IPS-NIHi11 (cell line): ENCODE data around the gene GLDN.
"Not testable (repeated sequence)": the region's sequence is repeated elsewhere in the genome, so short reads cannot be mapped to it uniquely, and the experiment has no call there.

Experiments
- DNase-seq: peaks from one replicate; pipeline ENCODE4 v3.0.0; 2012; ENCODE audit warnings: mixed read lengths, low spot score

The GLDN gene

DNA sequence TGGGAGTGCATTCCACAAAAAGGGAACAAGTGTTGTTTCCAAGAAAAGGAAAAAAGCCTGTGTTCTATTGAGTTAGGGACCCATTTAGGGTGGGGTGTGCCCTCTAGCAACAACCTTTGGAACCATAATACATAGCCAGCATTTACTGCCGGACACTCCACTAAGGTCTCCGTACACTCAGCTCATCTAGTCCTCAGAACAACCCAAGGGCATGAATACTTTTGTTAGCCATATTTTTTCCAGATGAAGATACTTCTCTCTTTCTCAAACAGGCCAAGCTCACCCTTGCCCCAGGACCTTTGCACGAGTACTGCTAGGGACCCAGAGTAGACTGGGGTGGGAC lies 46.2 kb downstream of the GLDN start:
- DNase-seq, result no peak

DNA sequence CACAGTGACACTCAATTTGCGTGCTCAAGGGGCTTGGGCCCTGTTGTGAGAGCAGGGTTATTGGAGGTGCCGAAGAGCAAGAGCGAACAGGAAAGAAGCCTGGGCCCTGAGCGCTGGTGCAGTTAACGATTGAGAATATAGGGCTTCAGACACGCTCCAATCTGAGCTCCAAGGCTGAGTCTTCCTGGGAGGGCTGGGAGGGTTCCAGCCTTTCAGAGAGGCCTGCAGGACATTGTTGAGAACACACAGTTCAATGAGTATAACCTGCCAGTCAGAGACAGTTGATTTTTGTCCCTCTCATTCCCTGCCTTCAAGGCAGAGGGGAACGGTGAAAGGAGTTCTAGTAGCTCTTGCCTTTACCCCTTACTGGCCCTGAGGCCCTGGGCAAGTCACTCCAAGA lies 47.3 kb downstream of the GLDN start:
- DNase-seq, result no peak

DNA sequence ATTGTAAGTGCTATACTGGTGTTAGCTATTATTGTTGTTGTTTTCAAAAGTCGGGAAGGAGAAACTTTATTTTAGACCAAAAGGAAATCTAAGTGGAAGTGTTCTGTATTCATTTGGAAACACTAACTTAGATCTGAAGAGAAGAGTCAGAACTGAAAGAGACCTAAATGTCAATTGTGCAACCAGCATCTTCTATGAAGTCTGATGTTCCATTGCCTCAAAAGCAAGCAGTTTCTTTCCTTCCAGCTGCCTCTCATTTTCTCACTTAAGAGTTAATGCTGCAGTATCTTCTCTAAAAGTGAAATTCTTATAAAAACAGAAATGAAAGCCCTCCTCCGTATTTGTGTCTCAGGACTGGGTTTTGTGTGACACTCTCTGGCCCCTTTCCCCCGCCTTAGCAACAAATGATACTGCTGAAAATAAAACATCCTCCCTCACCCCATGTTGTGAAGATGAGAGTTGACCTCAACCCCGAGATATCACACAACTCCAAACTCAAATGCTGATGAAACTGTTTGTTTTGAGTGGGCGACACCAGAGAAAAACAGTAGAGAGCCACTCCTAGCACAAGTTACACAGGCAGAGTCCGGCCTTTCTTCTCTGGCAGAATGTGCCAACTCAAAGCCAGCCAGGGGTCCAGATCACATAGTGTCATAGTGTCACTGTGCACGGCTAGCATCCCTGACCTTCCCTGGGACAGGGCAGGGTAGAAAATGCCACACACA lies 48.9 kb downstream of the GLDN start:
- no peak for DNase-seq

DNA sequence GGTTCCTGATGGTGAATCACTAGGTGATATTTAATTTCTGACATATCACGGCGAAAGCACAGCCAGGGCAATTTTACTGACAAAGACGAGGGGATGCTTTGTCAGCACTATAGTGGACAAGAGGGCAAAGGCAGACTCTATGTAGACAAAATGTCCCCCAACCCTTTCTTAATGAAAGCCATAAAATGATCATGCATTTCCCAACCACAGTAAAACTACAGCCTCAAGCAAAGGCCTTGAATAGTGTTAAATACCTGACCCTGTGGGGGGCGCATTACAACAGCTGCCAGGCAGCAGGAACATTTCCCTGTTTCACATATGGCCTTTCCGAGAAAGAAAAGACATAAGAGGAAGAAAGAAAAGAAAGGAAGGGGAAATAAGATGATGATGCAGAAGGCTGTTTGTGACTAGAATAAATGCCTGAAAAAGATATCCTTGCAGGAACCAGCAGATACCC lies 49.5 kb downstream of the GLDN start:
- DNase-seq, result peak; percentile 61

DNA sequence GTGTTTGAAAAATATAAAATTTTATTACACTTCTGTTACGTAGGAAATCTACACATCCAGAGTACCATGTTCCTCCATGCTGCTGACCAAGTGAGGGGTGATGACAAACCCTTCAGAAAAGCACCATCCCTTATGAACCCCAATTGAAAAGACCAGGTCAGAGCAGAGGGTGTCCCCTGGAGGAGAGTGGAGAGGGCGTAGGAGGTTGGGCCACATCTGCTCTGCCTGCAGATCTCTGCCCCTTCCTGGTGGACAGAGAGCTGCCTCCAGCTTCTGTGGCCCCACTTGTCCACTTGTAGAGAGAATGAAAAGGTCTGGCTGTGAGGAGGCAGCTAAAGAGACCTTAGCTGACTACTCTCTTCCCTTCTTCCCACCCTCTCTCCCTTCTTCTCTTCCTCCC lies 55.5 kb downstream of the GLDN start:
- no peak for DNase-seq

DNA sequence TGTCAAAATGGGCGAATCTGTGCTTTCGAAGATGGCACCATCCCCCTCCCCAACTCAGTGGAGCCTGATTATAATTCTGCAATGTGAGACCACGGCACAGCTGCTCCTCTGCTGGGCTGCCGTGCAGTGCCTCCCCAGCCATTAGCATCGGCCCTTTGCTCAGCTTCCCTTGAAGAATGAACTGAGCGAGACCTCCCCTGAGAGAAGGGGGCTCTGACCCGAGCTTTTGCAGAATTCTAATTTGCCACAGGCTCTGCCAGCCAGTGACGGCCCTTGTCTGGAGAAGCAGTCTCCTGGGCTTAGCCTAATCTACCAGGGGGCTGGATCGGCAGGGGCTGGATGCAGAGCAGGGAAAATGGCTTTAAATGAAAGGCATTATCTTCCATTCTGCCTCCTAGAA lies 57.2 kb downstream of the GLDN start:
- DNase-seq, result no peak

DNA sequence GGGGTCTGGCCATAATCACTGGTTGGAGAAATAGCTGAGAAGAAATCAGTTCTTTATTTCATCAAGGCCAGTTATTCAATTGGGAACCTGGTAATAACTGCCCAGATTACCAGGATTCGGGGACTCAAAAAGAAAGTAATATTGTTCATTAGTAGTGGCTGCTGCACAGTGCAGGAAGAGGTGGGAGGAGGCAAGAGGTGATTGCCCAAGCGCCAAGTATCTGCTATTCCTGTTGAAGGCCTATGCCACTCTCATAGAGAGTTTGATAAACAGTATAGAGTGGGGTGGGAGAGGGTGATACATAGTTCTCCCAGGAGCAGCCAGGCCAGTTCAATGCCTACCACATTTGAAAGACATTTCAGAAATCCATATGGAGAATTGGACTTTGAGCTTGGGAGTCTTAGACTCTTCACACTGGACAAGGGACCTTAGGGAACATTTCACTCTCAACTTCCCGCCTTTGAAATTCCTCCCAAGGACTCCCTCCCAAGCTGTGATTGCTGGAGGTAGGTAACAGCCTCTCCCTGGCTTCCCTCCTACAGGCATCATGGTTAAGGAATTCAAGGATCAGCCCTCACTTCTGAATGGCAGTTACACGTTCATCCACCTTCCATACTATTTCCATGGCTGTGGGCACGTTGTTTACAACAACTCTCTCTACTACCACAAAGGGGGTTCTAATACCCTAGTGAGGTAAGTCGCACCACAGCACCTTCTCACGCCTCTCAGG lies 59.8 kb downstream of the GLDN start:
- no peak for DNase-seq

DNA sequence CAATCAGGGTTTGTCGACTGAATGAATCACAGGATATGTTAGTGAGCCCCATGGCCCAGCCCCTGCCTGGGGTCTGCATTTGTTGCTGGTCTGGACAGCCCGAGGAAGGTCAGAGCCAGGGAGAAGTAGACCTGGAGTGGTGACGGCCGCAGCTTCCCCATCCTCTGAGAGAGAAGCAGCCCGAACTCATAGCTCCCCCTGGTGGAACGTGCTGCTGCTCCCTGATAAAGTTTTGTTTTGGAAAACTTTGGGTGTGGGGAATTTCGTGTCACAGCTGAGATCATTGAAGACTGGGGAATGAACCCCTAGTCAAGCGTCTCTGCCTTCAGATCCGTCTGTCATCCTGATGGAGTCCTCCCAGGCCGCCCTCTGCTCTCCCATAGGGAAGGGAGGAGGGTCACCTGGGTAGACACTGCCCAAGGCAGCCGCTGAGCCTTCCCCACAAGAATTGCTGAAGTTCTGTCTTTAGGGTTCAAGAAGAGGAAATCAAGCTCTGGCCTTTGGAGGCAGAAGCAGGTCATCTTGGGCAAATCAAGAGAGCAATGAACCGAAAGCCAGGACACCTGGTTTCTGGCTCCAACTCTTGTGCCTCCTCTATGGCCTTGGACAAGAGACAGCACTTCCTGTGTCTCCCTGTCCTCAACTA lies 60.5 kb downstream of the GLDN start:
- peak; percentile 80 for DNase-seq

DNA sequence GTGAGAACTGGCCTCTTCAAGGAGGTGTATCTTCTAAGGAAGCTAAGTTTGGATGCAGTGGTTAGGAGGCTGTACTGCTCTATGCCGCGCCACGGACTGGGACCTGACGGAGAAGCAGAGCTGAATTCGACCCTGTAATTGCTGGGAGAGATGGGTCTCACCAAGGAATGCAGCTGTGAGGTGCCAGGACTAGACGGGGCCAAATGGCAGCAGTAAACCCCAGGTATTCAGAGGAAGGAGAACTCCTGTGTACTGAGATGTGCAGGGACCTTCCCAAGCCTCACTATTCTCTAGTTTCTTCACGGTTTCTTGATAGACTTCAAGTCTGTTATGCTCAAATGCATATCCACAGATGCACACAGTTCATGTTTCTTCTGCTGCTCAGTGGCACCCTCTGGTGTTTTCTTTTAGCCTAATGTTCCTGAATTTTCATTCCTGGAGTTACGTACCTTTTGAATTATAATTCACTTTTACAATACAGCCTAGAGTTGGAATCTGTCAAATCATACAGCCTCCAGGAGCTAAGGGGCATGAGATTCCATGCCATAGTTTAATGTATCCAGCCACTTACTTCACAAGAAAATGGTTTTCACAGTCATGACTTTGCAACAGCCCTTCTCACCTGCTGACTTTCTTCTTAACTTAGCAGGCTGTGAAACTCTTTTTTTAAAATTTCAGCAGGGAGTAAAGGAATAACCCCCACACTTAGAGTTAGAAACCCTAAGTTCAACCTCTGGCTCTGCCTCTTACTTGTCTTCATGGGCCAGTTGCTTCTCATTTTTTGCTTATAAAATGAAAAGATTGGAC lies 61.8 kb downstream of the GLDN start:
- DNase-seq, result peak; percentile 35

DNA sequence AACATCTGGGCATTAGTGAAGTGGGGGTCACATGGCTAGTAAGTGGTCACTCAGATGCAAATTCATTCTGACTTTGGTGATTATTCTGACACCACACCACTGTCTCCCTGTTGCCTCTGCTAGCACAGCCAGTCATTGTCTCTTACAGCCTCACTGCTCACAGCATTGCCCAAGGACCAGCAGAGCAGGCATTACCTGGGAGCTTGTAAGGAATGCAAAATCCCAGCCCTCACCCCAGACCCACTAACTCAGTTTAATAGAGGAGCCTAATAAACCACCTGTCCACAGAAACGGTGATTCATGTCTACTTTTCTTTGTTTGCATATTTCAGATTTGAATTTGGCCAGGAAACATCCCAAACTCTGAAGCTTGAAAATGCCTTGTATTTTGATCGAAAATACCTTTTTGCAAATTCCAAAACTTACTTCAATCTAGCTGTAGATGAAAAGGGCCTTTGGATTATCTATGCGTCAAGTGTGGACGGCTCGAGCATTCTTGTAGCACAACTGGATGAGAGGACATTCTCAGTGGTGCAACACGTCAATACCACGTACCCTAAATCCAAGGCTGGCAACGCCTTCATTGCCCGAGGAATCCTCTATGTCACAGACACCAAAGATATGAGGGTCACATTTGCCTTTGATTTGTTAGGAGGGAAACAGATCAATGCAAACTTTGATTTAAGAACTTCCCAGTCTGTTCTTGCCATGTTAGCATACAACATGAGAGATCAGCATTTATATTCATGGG lies 62.7 kb downstream of the GLDN start:
- no peak for DNase-seq

DNA sequence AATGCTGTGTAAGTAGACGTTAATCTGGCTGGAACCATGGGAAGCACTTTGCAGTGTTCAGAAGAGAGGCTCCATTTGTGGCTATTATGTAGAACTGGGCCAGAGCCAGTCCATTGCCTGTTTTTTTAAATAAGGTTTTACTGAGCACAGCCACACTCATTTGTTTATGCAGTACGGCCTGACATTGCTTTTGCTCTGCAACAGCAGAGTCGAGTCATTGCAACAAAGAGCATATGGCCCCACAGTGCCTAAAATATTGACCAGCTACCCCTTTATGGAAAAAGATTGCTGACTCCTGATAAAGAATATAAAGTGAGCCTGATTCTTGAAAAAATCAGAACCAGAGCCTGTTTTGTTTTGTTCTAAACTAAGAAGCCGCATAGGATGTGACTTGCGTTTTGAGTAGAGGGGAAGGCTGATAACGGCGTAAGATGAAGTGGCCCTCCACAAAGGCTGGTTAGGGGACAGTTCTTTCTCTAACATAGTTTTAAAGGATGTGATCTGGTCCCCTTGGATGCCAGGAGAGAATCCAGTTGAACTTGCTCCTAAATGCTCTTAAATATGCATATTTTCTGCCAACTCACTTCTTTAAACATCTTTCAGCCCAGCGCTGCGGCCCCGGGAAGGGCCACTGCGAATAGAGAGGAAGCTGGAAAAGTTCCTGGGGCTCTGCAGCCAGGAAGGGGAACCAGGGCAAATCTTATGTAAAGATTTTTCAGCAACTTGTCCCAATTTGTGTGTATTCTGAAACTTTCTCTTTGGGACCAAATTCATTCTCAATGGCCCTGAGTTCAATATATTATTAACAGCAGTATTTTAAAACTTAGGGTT lies 64.5 kb downstream of the GLDN start:
- no peak for DNase-seq

DNA sequence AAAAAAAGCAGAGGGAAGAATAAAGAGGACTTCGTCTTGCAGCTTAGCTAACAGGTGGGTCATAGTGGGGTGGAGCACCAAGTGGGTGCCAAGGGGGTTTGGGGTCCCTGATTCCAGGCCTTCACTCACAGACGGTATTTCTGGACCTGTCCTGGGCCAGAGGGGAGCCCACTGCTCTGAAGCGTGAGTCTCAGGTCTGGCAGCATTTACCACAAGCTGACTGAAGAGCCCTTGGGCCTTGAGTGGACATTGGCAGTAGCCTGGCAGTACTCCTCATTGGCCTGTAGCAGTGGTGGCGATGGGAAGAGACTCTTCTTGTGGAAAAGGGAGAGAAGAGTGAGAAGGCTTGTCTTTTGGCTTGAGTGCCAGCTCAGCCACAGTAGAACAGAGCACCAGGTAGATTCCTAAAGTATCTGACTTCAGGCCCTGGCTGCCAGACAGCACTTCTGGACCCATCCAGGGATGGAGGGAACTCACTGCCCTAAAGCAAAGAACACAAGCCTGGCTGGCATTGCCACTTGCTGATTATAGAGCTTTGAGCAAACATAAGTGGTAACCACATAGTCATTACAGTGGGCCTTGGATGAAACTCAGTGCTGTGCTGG lies 72.9 kb downstream of the GLDN start:
- no peak for DNase-seq

DNA sequence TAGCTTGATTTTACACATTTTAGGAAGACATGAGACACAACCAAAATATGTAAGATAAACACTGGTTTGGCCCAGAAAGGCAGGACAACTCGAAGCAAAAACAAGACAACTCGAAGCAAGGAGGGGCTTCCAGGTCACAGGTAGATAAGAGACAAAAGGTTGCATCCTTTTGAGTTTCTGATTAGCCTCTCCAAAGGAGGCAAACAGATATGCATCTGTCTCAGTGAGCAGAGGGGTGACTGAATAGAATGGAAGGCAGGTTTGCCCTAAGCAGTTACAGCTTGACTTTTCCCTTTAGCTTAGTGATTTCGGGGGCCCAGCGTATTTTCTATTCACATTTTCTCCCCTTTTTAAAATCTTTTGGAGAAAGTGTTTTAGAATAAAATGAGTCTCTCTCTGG lies 74.7 kb downstream of the GLDN start:
- no peak for DNase-seq

DNA sequence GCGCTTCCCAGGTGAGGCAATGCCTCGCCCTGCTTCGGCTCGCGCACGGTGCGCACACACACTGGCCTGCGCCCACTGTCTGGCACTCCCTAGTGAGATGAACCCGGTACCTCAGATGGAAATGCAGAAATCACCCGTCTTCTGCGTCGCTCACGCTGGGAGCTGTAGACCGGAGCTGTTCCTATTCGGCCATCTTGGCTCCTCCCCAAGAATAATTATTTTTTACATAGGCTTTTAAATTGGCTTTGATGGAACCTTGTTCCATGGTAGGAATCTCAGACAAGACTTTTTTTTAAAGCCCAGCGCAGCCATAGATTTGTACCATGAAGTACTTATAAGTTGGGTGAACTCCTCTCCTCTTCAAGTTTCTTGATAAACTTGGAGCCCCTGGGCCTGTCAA lies 81.6 kb downstream of the GLDN start:
- not testable (repeated sequence) for DNase-seq

DNA sequence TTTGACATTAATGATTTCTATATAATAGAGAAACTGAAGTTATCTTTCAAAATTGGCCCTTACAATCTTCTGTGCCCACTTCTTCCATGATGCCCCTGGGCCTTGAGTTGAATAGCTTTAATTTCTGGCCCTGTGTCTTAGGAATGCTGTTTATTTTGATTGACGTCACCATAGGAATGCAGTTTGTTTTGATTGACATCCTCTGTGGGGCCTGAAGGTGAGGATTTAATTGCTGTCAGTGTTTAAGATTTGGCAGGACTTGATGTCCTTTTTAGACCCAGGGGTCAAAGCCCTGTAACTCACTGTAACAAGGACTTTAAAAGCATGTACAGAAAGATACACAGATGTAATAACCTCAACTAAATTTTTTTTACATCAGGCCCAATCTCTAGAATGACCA lies 83.3 kb downstream of the GLDN start:
- DNase-seq, result no peak

DNA sequence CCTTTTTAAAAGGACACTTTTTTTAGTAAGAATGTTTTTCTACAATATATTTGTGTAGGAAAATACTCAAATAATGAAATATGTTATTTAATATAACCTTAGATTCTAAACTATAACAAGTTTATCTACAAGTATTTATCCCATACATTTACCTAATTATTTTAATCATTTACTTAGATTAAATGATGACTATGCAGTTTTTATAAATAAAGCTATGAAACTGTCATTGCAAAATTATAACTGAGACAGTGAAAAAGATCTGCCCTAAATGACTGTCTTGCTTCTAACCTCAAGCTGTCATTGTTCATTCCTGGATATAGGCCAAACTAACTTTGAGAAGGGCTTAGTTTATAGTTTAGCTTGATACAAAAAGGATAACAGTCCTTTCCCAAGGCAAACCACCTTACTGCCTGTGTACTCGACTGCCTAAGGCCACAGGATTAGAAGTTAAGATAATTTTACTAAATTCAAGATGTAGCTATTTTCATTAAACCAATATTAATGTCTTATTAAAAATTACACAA lies 84.1 kb downstream of the GLDN start:
- DNase-seq, result no peak

DNA sequence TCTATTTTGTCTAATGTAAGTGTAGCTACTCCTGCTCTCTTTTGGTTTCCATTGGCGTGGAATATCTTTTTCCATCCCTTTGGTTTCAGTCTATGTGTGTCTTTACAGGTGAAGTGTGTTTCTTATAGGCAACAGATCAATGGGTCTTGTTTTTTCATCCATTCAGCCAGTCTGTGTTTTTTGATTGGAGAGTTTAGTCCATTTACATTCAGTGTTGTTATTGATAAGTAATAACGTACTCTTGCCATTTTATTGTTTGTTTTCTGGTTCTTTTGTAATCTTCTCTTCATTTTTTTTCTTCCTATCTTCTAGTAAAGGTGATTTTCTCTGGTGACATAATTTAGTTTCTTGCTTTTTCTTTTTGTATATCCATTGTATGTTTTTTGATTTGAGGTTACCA lies 97.1 kb downstream of the GLDN start:
- DNase-seq, result no peak

DNA sequence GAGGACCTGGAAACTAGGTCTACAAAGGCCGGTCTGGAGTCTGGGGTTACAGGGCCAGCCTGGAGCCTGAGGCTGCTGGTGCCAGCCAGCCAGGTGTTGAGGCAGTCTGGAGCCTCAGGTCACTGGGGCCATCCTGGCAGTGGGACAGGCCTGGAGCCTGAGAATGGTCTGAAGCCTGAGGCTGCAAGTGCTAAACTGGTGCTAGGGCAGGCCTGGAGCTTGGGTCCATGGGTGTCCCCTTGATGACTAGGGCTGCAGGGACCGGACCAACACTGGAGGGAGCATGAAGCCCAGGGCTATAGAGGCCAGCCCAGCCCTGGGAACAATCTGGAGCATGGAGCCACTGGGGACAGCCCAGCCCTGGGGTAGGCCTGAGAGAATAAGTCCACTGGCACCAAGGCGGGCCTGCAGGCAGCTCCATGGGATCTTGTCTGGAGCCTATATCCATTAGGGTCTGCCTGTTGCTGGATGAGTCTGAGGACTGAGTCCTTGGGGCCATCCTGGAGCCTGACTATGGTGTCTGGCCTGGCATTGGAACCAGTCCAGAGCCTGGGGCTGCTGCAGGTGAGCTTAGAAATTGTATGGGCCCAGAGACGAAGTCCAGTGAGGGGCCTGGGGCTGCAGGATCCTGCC lies 101.9 kb downstream of the GLDN start:
- DNase-seq, result no peak

DNA sequence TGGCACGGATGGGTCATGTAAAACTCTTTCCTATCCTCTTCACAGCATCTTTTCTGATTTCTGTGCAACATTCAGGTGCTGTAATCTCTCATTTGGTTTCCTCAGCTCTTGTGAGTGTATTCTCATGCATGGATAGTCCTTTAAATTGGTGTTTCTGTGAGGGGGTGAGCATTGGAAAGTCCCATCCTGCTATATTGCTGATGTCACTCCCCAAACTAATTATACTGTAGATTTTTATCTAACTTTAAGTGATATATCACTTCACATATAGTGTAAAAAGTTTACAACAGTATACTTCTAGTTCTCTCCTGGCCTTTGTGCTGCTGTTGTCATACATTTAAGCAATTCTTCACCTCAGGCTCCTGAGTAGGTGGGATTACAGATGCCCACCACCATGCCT lies 102.7 kb downstream of the GLDN start:
- DNase-seq, result no peak

DNA sequence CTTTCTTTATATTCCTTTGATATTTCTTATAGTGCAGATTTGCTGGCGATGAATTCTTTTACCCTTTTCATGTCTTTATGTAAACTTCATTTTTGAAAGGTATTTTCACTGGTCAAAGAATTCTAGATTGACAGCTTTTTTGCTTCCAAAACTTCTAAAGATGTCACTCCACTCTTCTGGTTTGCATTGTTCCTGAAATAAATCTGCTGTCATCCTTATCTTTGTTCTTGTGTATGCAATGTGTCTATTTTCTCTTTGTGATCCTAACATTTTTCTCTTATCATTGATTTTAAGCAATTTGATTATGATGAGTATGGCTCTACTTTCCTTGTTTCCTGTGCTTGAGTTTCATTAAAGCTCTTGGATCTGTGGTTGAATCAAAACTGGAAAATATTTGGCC lies 103.4 kb downstream of the GLDN start:
- DNase-seq, result no peak
